HG02759 (cell line): ENCODE data around the gene ALDH6A1.
A peak's percentile ranks its signal among the peaks of the same experiment; 100 is the strongest.
"Not testable (repeated sequence)": the region's sequence is repeated elsewhere in the genome, so short reads cannot be mapped to it uniquely, and the experiment has no call there.

Experiments used
- ATAC-seq: cut with Tn5 transposase; IDR thresholded peaks from one replicate; pipeline ENCODE4 v1.9.1; 2021; ENCODE audit warnings: mild to moderate bottlenecking, moderate library complexity; ENCODE audit not compliant: unreplicated experiment

The ALDH6A1 gene

GRCh38 chr14:74084277-74085046, at the start of gene ALDH6A1, which contains the start of gene LIN52:
Gene ALDH6A1, minus strand, starts transcription at chr14:74084453. Its CDS starts 59 bp downstream, at chr14:74084394.
Gene LIN52, plus strand, starts transcription at chr14:74084956. Its CDS starts 19 bp downstream, at chr14:74084975.
- ATAC-seq, result peak; percentile 88

- ATAC-seq, result no peak
These were observed 43.4 kb upstream of the ALDH6A1 start for GRCh38 chr14:74127634-74128033.

GRCh38 chr14:74126315-74127013, 42.2 kb upstream of the ALDH6A1 start:
- ATAC-seq, result no peak

GRCh38 chr14:74125487-74125886, 41.2 kb upstream of the ALDH6A1 start:
- not testable (repeated sequence) for ATAC-seq

GRCh38 chr14:74111395-74112216, 27.4 kb upstream of the ALDH6A1 start:
- ATAC-seq, result not testable (repeated sequence)

GRCh38 chr14:74109369-74109768, 25.1 kb upstream of the ALDH6A1 start:
- ATAC-seq, result no peak

- ATAC-seq, result no peak
These were observed 21.1 kb upstream of the ALDH6A1 start for GRCh38 chr14:74105381-74105780.

GRCh38 chr14:74089251-74090020, 5.2 kb upstream of the ALDH6A1 start:
- no peak for ATAC-seq

- no peak for ATAC-seq
These were observed 1.6 kb upstream of the ALDH6A1 start for GRCh38 chr14:74085828-74086227.

GRCh38 chr14:74085047-74085637, 889 bp upstream of the ALDH6A1 start:
- peak; percentile 8 for ATAC-seq

GRCh38 chr14:74083784-74084276, 423 bp downstream of the ALDH6A1 start:
- no peak for ATAC-seq

GRCh38 chr14:74083161-74083560, 1.1 kb downstream of the ALDH6A1 start:
- no peak for ATAC-seq

GRCh38 chr14:74081491-74081890, 2.8 kb downstream of the ALDH6A1 start:
- ATAC-seq, result no peak

- ATAC-seq, result no peak
These were observed 3.3 kb downstream of the ALDH6A1 start for GRCh38 chr14:74080820-74081460.

- ATAC-seq, result no peak
These were observed 6.9 kb downstream of the ALDH6A1 start for GRCh38 chr14:74077401-74077800.

GRCh38 chr14:74065746-74066575, 18.3 kb downstream of the ALDH6A1 start:
- no peak for ATAC-seq

GRCh38 chr14:74064883-74065282, 19.4 kb downstream of the ALDH6A1 start:
- ATAC-seq, result no peak

GRCh38 chr14:74064426-74064825, 19.8 kb downstream of the ALDH6A1 start:
- ATAC-seq, result no peak

GRCh38 chr14:74062809-74063150, 21.5 kb downstream of the ALDH6A1 start:
- ATAC-seq, result no peak
